Sigmoid colon (tissue), 4 donors: Measurements from ENCODE around the gene VSTM2L.

Experiments
- POLR2A ChIP-seq, 2 donors: fragments of 450-650 bp; IDR thresholded peaks; one replicate each; pipeline ENCODE4 v1.6.1; 2016; ENCODE audit warnings: antibody characterized with exemption in 2 of 2, mild to moderate bottlenecking in 2 of 2, moderate library complexity in 2 of 2
- POLR2AphosphoS5 ChIP-seq, 4 donors: sonication (generic); formaldehyde crosslinking; IDR thresholded peaks; one replicate each; pipeline ENCODE4 v1.6.1; 2017; ENCODE audit warnings: antibody characterized with exemption in 4 of 4
- TF ChIP-seq, protein P1 (sequence below), 4 experiments: fragments of 450-650 bp in 3 of 4; fragments of 200-600 bp in 1 of 4; IDR thresholded peaks; one replicate each; pipeline ENCODE4 v1.5.1; 2016 to 2019; ENCODE audit warnings: antibody characterized with exemption in 4 of 4, mild to moderate bottlenecking in 3 of 4, moderate library complexity in 2 of 4

DNA sequence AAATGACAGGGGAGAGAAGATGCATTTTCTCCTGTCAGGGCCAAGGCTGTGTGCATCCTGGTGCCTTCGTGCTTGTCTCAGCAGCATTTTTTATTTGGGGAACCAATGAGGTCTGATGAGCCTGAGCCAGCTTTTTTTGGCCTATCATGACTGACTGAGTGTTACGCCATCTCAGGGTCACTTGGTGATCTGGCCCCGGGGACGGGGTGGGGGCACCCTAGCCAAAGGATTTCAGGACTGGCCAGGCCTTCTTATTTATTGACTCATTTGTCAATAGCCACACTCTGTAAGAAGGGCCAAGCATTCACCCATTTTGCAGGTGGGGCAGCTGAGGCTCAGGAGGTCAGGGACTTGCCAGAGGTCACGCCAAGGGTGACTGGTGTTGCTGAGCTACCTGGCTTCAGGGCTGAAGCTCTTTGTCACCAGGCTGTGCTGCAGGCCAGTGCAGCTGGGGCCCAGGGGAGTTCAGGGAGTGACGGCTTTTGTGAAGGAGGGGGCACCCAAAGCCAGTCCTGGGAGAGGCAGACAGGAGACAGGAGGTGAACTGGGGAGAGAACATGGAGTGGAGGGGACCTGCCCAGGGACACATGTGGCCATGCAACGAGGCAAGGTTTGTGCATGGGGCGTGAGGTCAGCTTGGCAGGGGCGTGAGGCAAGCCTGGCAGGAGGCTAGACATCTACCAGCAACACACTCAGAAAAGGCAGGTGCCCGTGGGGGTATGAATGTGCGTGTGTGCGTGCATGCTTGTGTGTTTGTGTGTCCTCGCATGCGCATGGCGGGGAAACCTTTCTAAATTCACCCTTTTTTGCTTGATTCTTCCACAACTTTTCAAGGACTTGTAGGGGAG, 31.1 kb downstream of the VSTM2L start:
- TF ChIP-seq, protein P1, sequence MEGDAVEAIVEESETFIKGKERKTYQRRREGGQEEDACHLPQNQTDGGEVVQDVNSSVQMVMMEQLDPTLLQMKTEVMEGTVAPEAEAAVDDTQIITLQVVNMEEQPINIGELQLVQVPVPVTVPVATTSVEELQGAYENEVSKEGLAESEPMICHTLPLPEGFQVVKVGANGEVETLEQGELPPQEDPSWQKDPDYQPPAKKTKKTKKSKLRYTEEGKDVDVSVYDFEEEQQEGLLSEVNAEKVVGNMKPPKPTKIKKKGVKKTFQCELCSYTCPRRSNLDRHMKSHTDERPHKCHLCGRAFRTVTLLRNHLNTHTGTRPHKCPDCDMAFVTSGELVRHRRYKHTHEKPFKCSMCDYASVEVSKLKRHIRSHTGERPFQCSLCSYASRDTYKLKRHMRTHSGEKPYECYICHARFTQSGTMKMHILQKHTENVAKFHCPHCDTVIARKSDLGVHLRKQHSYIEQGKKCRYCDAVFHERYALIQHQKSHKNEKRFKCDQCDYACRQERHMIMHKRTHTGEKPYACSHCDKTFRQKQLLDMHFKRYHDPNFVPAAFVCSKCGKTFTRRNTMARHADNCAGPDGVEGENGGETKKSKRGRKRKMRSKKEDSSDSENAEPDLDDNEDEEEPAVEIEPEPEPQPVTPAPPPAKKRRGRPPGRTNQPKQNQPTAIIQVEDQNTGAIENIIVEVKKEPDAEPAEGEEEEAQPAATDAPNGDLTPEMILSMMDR (IDR thresholded peaks at IDR 0.05): no peak
- TF ChIP-seq POLR2A (IDR thresholded peaks at IDR 0.05) (no peak), POLR2AphosphoS5 (IDR thresholded peaks at IDR 0.05) (no peak)
